Tibial artery (tissue), 4 donors: ENCODE measurements around the gene ZNF416.

Experiments
- DNase-seq, 2 donors: peaks; one replicate each; pipeline ENCODE4 v3.0.0-alpha.2; 2019
- H3K27ac ChIP-seq, 2 donors: fragments of 200-600 bp; sonication (generic) in 1 of 2; 1 replicate in 1 of 2; 2 replicates in 1 of 2; pipeline ENCODE4 v1.5.1; 2018 to 2019; ENCODE audit warnings: mild to moderate bottlenecking in 1 of 2
- H3K27me3 ChIP-seq, 2 donors: fragments of 200-600 bp; sonication (generic) in 1 of 2; one replicate each; pipeline versions ENCODE4 v1.5.1 to v1.6.0; 2016 to 2019
- H3K36me3 ChIP-seq, 3 donors: fragments of 200-600 bp; sonication (generic) in 2 of 3; one replicate each; pipeline ENCODE4 v1.5.1; 2016 to 2019; ENCODE audit warnings: mild to moderate bottlenecking in 2 of 3
- H3K4me1 ChIP-seq, 4 donors: fragments of 200-600 bp; sonication (generic) in 2 of 4; 1 replicate in 3 of 4; 2 replicates in 1 of 4; pipeline ENCODE4 v1.5.1; 2016 to 2019
- H3K4me3 ChIP-seq, 2 donors: fragments of 200-600 bp; sonication (generic) in 1 of 2; 1 replicate in 1 of 2; 2 replicates in 1 of 2; pipeline ENCODE4 v1.5.1; 2018 to 2019; ENCODE audit warnings: mild to moderate bottlenecking in 2 of 2
- H3K9me3 ChIP-seq, 3 donors: fragments of 200-600 bp; sonication (generic) in 1 of 3; one replicate each; pipeline ENCODE4 v1.5.1; 2016 to 2019
- intact Hi-C: fragments of 100-400 bp; cut with DNase I; formaldehyde crosslinking; loops from one replicate; pipeline ENCODE4 v1.15.0; 2023; ENCODE audit warnings: low total_unique reads
- TF ChIP-seq, protein P1 (sequence below), 2 experiments: fragments of 200-600 bp in 1 of 2; fragments of 450-650 bp in 1 of 2; IDR thresholded peaks; one replicate each; pipeline ENCODE4 v1.5.1; 2017 to 2019; ENCODE audit warnings: antibody characterized with exemption in 2 of 2, mild to moderate bottlenecking in 1 of 2, moderate library complexity in 1 of 2

Gene ZNF416

DNA sequence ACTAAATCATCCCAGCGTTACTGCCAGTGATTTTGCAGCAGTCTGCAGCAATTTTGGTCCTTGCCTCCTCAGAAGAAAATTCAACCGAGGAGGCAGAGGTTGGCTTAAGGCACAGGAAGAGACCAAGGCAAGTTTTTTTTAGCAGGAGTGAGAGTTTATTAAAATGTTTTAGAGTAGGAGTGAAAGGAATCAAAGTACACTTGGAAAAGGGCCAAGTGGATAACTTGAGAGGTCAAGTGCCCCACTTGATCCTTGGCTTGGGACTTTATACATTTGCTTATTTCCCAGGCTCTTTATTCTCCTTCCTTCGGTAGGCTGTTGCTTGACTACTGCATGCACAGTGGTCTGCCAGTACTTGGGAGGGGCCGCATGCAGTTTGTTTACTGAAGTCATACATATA is 32.4 kb upstream of the ZNF416 start:
- H3K27me3 ChIP-seq, result no peaks in the 10 kb centered on the region
- H3K27ac ChIP-seq, result no peak overlapping the region
- H3K9me3 ChIP-seq, result peaks cover 0 to 55% (median 50%) of the 10 kb centered on the region in 3 donors
- peaks cover 0 to 21% (median 12%) of the 10 kb centered on the region in 4 donors for H3K4me1 ChIP-seq
- no peak for DNase-seq
- intact Hi-C loops, result no loop called here
- peaks cover 31 to 51% (median 38%) of the 10 kb centered on the region in 3 donors for H3K36me3 ChIP-seq
- TF ChIP-seq, protein P1, sequence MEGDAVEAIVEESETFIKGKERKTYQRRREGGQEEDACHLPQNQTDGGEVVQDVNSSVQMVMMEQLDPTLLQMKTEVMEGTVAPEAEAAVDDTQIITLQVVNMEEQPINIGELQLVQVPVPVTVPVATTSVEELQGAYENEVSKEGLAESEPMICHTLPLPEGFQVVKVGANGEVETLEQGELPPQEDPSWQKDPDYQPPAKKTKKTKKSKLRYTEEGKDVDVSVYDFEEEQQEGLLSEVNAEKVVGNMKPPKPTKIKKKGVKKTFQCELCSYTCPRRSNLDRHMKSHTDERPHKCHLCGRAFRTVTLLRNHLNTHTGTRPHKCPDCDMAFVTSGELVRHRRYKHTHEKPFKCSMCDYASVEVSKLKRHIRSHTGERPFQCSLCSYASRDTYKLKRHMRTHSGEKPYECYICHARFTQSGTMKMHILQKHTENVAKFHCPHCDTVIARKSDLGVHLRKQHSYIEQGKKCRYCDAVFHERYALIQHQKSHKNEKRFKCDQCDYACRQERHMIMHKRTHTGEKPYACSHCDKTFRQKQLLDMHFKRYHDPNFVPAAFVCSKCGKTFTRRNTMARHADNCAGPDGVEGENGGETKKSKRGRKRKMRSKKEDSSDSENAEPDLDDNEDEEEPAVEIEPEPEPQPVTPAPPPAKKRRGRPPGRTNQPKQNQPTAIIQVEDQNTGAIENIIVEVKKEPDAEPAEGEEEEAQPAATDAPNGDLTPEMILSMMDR (IDR thresholded peaks at IDR 0.05), result no peak
- H3K4me3 ChIP-seq, result no peak overlapping the region

DNA sequence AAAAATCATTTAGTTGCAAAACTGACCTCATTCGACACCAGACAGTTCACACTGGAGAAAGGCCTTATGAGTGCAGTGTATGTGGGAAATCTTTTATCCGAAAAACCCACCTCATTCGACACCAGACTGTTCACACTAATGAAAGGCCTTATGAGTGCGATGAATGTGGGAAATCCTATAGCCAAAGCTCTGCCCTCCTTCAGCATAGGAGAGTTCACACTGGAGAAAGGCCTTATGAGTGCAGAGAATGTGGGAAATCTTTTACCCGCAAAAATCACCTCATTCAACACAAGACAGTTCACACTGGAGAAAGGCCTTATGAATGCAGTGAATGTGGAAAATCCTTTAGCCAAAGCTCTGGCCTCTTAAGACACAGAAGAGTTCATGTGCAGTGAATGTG is 28.2 kb upstream of the ZNF416 start:
- DNase-seq, result no peak
- Histone ChIP-seq H3K27me3 (no peaks in the 10 kb centered on the region), H3K4me3 (no peak overlapping the region), H3K36me3 (peaks cover 58 to 72% (median 59%) of the 10 kb centered on the region in 3 donors), H3K27ac (no peak overlapping the region), H3K9me3 (peaks cover 0 to 75% (median 73%) of the 10 kb centered on the region in 3 donors), H3K4me1 (no peaks in the 10 kb centered on the region)
- intact Hi-C loops, result no loop called here
- TF ChIP-seq, protein P1 (IDR thresholded peaks at IDR 0.05), result no peak

DNA sequence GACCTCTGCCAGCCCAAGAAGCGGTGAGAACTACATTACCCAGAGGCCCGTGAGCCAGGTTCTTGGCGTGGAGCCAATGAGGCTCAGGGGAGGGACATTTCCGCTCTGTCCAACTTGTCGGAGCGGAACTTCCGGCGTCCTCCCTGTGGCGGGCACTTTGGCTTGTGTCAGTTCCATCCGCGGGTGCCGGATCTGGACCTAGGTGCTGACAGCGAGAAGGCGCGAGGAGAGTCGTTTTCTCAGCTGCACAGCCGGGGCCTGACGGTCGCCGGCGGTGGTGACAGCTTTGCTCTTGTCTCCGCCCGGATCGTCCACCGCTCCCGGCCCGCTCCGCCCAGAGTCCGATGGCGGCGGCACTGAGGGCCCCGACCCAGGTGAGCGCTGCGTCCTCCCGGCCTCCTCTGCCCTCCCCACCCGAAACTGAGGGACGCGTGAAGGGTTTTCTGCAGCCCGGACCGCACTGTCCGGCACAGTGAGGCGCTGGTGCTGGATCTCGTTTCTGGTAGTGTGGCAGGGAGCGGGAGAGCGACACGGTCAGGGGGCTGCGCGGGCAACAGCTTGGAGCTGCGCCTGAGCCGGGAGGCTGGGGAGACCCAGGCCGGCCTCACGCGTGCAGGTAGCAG is 21.2 kb upstream of the ZNF416 start, which contains the start of gene ZNF530:
ZNF530 (plus strand) TSS at position 125 of the 623 bp plus-strand sequence. CDS start 4,461 bp downstream, outside the sequence.
- H3K4me3 ChIP-seq, result peak within 1 kb of the TSS; percentile 66 to 69
- peaks cover 0 to 16% (median 10%) of the 10 kb centered on the region in 4 donors for H3K4me1 ChIP-seq
- H3K27me3 ChIP-seq, result no peaks in the 10 kb centered on the region
- peak within 1 kb of the TSS; percentile 44 to 50 for H3K27ac ChIP-seq
- TF ChIP-seq, protein P1 (IDR thresholded peaks at IDR 0.05), result no peak
- intact Hi-C loops, result no loop called here
- peaks cover 0 to 42% (median 31%) of the 10 kb centered on the region in 3 donors for H3K9me3 ChIP-seq
- peak; percentile 94 for DNase-seq
- H3K36me3 ChIP-seq, result peaks cover 22 to 24% (median 23%) of the 10 kb centered on the region in 3 donors

DNA sequence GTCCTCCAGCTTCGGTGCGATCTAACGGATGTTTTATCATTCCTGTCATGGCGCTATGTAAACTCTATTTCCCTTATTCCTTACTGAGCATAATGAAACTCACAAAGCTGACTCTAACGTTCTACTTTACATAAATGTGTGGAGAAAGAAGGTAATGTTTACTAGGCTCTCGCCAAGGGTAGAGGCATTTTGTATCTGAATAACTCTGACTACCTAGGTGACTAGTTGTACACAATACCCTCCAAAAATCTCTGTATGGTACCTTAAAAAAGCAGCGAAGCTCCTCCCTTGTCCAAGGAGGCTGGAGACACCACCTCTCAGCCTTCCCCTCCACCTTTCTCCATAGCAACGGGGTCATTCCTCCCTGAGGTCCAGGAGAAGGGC is 20.7 kb upstream of the ZNF416 start:
- Histone ChIP-seq H3K4me3 (peak overlapping the region; percentile 66 to 69), H3K36me3 (peaks cover 17 to 19% (median 18%) of the 10 kb centered on the region in 3 donors), H3K27ac (peak overlapping the region in 1 of 2 donors; percentile 50), H3K4me1 (peaks cover 0 to 16% (median 10%) of the 10 kb centered on the region in 4 donors), H3K9me3 (peaks cover 0 to 42% (median 31%) of the 10 kb centered on the region in 3 donors), H3K27me3 (no peaks in the 10 kb centered on the region)
- intact Hi-C loops, result no loop called here
- no peak for DNase-seq
- TF ChIP-seq, protein P1 (IDR thresholded peaks at IDR 0.05), result no peak

DNA sequence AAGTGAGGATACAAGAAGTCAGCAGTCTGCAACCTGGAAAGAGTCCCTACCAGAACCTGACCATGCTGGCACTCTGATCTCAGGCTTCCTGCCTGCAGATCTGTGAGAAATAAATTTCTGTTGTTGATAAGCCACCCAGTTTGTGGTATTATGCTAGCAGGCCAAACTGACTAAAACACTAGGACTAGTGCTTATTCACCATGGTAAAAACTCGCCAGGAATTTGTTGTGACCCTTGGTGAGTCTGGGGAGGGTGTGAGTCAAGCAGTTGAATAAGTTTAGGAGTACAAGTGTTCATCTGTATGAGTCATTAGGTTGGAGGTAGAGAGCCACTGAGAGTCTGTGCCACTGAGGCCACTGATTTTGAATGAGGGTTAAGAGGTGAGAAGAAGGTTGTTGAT is 8.8 kb upstream of the ZNF416 start:
- intact Hi-C loops, result no loop called here
- Histone ChIP-seq H3K27me3 (no peaks in the 10 kb centered on the region), H3K9me3 (peaks cover 15 to 84% (median 55%) of the 10 kb centered on the region in 3 donors), H3K36me3 (peaks cover 59 to 66% (median 62%) of the 10 kb centered on the region in 3 donors), H3K4me1 (peaks cover 0 to 19% (median 11%) of the 10 kb centered on the region in 4 donors), H3K4me3 (no peak overlapping the region), H3K27ac (no peak overlapping the region)
- TF ChIP-seq, protein P1 (IDR thresholded peaks at IDR 0.05), result no peak
- DNase-seq, result no peak
